Left renal pelvis (tissue), 4 donors: ENCODE data around the gene UNCX. TPM values are rescaled to one million over a fixed set of nuclear protein-coding genes. Genes with fewer than 3 reads are reported as not detected.

Source experiments
- DNase-seq, 4 donors: peaks; one replicate each; pipeline ENCODE4 v3.0.0-alpha.2; 2013; ENCODE audit warnings: low read depth in 4 of 4, low spot score in 3 of 4
- polyA plus RNA-seq, 4 donors: library from polyadenylated mRNA; unstranded; fragments of 120-200 nt; gene quantifications; one replicate each; pipeline ENCODE4 v1.2.1, GENCODE V29; 2013; ENCODE audit not compliant: insufficient read length in 4 of 4

The UNCX gene
- polyA plus RNA-seq, 4 donors: 5.8 to 17.3 (median 8.3) TPM

DNA sequence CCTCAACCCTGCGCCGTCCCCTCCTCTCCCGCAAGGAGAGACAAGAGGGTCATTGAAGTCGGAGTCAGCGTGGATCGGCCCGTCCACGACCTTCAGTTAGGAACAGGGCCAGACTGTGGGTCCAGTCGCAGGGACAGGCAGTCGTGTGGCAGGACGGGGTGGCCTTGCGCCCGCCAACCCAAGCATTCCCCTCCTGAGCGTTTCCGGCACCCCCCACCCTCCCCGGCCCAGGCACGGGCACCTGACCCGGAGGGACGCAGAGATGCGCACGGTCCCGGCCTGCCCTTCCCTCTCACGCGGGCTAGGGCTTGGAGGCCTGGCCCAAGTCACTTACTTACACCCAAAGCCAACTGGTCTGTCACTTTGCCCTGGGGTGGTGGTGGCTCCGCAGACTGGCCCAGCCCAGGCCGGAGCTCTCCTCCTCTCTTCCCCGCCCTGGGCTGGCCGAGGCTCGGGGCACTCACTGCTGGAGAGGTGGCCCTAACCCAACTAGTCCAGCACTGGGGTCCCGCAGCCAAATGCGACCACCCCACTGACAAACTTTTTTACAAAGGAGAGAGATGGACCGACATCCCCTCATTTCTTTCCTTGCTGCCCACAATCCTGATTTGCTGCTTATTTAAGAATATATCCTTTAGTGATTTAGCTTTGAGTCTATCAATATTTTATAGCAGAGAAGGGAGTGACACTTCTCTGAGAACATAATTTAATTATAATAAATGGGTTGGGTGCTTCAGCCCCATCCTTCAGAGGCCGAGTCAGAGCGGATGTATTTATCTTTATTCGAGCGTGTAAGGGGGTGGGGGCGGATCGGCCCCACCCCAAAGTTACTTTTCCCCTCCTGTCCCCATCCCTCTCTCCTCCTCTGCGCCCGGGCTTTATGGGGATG is 1.2 kb upstream of the UNCX start:
- DNase-seq: no peak

DNA sequence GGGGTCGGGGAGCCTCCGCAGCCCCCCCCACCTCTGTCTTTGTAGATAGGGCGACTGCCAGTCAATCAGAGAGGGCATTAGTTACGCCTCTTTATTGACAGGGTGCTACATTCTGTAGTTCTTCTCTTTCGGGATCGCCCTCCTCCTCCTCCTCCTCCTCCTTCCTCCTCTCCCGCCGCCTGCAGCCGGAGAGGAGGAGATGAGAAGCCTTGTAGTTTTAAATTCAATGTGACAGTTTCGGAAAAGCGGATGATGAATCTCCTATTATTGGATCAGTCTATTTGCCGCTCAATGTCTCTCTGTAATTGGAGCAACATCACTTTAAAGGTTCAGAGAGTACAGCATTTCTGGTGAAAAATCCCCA is 587 bp upstream of the UNCX start:
- no peak for DNase-seq

DNA sequence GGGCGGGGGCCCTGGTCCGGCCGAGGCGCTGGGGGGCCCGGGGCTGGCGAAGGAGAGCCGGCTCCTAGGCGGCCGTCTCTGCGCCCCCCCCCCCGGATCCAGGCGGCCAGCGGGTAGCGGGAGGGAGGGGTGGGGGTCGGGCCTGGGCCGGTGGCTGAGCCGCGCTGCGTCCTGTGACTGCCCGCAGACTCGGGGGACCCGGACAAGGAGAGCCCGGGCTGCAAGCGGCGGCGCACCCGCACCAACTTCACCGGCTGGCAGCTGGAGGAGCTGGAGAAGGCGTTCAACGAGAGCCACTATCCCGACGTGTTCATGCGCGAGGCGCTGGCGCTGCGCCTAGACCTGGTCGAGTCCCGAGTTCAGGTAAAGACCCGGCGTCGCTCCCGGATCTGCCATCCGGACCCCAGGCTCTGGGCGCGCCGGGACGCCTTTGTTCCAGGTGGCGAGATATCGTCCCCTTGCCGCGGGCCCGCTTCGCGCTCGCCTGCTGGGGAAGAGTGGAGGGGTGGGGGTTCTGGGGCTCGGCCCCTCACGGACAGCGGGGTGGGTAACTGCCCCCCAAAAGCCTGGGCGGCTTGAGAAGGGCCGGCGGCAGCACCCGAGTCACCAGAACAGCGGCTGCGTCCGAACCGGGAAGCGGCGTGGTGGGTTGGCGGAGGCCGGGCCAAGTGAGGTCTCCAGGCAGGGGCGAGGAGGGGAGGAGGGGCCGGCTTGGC is 819 bp downstream of the UNCX start:
- no peak for DNase-seq

DNA sequence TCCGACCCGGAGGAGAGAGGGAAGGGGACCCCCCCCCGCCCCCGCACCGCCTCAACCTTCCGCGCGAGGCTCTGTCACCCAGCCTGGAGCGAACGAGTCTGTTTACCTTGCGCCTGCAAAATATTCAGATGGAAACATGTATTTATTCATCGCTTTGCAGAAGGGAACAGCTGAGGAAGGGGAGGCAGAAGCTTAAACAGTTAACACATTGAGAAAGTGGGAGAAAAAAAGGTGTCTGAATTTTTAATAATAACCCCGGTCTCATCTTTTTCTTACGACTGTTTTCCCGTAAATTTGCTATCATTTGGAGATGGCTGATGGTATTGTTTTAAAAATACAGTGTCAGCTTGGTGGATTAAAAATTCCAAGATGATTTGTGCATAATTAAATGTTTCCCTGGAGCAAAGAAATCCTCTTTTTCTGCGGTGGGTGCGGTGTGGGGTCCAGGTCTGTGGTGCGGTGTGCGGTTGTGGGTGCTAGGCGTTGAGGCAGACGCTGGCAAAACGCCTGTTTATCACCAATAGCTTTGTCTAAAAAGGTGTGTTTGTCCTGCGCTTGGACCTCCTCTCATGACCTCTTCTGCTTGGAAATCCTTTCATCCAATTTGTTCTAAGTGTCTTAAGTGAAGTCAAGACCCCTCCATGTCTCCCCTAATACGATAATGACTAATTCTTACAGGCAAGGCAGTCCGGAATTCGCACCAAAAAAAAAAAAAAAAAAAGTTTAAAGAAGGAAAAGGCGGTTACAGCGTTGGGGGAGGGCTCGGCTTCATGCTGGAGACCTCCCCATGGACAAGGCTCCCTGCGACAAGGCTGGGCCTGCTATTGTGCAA is 1.6 kb downstream of the UNCX start:
- no peak for DNase-seq

DNA sequence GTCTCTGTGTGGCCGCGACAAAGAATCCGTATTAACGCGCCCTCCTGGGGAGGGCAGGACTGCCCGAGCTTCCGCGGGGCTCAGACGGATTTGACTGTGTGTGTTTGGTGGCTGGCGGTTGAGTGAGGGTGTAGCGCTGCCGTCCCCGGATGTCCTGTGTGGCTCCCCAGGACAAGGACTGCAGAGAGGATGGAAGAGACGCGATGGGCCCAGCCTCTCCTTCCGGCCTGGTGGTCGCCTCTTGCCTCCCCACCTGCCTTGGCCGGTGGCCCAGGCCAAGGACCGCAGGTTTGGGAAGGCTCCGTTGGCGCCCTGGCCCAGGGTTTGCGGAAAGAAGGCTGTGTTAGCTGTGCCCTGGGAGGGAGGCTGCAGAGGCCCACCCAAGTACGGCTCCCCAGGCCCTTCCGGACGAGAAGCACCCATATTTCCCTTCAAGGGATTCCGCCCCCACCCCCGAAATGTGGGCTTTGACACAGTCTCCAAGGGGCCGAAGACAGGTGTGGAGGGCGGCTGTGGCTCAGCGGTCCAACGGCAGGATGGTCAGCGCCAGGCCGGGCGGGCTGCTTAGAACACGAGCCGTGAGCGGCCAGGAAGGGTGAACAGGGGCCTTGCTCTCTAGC is 2.3 kb downstream of the UNCX start:
- DNase-seq: no peak

DNA sequence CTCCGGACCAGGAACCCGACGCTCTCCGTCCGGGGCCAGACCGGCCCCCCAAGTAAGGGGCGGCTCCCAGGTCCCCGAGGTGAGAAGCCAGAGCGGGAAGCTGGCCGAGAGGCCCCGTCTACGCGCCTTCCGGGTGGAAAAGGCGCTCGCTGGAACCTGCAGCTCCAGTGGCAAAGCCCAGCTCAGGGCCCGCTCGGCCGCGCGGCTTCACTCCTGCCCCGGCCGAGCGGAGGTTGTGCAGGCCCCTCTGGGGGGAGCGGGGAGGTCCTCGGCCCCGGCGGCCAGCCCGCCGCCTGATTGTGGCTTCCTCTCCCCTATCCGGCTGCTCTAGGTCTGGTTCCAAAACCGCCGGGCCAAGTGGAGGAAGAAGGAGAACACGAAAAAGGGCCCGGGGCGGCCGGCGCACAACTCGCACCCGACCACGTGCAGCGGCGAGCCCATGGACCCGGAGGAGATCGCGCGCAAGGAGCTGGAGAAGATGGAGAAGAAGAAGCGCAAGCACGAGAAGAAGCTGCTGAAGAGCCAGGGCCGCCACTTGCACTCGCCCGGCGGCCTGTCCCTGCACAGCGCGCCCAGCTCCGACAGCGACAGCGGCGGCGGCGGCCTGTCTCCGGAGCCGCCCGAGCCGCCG is 2.9 kb downstream of the UNCX start:
- DNase-seq: no peak

DNA sequence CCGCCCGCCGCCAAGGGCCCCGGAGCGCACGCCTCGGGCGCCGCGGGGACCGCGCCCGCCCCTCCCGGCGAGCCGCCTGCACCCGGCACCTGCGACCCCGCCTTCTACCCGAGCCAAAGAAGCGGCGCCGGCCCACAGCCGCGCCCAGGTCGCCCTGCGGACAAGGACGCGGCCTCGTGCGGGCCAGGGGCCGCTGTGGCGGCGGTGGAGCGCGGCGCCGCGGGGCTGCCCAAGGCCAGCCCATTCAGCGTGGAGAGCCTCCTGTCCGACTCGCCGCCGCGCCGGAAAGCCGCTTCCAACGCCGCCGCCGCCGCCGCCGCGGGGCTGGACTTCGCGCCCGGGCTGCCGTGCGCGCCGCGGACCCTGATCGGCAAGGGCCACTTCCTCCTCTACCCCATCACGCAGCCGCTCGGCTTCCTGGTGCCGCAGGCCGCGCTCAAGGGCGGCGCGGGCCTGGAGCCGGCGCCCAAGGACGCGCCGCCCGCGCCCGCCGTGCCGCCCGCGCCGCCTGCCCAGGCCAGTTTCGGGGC is 3.5 kb downstream of the UNCX start:
- DNase-seq: no peak

DNA sequence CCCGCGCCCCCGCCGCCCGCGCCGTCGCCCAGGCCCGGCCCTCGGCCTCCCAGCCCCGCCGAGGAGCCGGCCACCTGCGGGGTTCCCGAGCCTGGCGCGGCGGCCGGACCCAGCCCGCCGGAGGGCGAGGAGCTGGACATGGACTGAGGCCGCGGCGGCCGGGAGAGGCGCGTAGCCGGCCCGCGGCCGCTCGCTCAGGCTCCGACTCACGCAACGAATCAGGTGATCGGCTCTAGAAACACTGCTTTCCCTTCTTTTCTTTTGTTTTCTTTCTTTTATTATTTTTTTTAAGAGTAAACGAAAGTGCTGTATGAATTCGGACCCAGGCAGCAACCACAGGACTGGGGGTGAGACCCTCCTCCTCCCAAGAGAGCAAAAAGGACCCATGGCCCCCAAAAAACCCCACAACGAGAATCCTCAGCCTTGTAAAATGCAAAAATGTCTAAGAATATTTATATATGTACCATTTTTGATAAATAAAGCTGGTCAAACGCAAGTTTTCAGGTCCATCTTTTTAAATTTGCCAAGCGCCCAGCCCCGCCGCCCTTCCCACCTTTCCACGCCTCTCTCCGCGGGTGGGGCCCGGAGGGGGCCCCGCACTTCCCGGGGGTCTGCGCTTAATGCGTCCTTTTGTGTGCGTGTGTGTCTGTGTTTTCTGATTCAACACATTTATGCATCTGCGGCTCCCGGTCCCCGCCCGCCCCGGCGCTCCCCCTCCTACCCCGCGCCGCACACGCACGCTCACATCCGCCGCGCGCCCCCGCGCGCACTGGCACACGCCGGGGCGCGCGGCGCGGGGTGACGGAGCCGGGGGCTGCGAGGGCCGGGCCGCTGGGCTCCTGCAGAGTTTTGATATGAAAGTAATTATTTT is 4.4 kb downstream of the UNCX start:
- DNase-seq: no peak

DNA sequence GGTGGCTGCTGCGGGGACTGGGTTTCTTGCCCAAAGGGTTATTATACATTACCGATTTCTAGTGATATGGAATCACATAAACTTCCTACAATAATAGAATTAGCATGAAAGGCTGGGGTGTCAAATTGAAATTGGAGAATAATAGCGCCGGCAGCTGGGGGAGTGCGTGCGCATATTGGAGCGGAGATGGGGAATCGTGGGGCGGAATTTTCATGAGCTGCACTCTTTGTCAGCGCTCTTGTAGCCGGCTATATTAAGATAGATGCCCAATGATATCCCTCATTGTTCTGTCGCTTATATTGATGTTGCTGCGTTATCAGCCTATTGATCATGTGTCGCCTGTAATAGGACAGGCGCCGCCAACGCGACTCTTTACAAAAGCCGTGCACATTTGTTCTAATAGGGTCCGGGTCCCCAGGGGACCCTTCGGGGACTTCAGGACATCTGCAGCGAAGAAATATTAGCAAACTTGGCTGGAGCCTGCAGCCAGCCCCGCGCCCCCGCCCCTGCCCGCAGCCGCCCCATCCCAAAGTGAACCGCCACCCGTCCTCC is 5.1 kb downstream of the UNCX start:
- no peak for DNase-seq

DNA sequence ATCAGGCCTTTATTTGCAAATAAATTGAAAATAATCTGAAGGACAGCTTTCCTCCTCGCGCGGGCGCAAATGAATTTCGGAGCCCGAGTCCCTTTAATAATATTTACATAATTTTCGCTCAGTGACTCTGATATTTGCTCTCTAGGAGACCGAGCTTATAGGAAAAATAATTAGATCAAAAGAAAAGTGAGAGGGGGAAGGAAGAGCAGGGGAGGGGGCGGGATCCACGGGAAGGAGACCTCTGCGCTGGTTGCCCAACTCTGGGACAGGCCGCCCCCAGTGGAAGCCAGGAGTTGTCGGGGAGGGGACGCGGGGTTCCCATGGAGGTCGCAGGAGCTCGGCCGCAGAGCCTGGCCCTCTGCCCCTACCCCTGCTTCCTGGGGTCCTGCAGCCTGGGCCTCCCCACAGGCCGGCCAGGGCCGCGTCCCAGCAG is 5.8 kb downstream of the UNCX start:
- DNase-seq: no peak

DNA sequence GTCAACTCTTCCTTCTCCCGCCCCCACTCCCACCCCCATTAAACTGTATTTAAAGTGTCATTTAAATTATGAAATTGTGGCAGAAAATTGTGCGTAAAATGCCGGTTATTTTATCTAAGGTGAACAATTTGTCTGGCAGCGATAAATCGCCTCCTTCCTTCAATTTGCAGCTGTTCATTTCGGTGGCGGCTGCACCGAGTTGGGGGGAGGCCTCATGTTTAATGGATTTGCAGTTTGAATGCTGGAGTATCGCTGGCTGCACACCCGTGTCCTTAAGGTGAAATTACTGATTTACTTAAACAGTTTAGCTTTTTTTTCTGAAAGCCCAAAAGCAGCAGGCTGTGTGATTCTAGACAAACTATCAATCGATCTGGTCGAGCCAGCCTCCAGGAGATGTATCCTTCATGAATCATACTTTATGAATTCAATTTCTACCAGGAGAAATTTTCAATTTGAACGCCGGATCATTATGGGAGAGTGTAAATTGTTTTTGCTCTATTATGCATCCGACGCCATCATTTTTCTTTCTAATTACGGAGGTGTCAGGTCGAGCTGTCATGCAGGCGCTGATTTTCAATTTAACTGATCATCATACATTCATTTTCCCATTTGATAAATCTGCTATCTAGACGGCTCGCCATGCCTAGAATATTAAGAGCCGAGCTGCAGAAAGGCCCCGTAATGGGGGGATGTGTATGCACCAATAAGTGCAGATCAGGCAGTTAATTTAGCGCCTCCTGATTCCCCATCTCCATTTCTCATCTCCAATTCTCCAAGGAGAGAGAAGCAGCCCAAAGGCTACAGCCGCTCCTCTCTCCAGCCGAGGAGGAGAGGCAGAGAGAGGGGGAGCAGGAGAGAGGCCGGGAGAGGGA is 6.5 kb downstream of the UNCX start:
- DNase-seq: no peak

DNA sequence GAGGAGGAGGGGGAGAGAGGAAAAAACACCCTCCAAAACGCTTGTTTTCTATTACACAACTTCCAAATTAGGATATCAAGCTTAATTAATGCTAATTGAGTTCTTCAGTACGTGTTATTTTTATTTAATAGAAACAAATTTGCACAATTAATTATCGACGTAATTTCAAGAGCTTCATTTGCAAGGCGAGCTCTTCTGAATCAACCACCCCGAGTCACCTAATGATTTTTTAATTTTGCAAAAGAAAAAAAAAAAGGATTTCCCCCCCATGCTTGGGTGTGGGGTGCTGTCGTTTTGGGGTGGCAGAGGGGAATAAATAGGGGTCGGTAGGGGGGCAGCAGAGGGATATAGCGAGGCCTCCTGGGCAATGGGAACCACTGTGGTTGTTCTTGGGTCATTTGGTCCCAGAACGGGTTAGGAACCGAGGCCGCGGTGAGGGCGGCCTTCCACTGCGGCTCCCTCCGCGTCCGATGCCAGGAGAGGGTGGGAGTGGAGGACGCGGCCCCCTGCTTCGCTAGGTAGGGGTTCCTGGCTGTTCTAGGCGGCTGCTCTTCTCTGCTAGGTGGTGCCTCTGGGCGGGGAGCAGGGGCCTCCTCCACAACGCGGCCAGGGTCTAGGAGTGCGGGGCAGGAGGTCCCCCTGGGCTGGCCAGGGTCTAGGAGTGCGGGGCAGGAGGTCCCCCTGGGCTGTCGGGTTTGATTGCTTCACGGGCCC is 7.3 kb downstream of the UNCX start:
- no peak for DNase-seq

DNA sequence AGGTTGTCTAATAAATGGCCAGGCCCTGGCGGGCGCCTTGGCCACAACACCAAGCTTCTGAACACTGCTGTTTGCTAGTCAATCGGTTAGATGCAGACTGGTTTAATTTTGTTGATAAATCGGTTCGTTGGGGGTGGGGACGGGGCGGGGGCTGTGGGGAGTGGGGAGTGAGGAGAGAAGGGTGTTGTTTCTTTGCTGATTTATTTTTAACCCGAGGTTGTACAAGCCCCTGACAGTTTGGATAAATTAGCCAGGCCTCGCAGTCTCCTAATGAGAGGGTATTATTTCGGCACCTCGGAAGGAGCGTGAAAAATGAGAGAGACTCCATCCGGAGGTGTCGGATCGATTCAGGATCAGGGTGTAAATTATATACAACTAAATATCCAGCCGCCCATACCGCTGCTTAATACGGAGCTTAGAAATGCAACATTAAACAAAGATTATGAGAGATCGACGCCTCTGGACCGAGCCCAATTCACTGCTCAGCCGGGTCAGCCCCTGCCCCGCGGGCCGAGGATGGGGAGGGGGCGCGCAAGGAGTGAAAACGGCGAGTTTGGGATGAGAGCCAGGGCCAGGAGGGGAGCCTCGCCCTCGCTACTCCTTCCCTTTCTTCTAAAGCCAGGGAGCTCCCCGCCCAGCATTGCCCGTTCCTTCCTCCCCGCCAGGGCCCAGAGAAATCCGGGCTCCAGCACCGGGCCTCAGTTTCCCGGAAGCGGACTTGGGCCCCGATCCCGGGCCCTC is 8.0 kb downstream of the UNCX start:
- no peak for DNase-seq

DNA sequence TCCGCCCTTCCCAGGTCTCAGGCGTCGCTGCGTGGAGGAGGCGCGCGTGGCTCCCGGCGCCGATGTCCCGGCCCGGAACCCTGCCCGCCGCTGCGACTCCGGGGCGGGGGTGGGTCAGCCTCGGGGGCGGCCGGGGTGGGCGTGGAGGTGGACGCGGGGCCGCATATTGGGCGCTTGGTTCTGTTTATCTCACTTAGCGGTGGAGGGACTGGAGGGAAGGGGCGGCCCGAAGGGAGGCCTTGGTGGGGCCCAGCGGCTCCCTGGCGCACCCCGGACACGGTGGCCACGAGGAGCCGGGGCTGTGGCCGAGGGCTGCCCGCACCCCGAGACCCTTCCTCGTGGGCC is 8.6 kb downstream of the UNCX start:
- DNase-seq: no peak

DNA sequence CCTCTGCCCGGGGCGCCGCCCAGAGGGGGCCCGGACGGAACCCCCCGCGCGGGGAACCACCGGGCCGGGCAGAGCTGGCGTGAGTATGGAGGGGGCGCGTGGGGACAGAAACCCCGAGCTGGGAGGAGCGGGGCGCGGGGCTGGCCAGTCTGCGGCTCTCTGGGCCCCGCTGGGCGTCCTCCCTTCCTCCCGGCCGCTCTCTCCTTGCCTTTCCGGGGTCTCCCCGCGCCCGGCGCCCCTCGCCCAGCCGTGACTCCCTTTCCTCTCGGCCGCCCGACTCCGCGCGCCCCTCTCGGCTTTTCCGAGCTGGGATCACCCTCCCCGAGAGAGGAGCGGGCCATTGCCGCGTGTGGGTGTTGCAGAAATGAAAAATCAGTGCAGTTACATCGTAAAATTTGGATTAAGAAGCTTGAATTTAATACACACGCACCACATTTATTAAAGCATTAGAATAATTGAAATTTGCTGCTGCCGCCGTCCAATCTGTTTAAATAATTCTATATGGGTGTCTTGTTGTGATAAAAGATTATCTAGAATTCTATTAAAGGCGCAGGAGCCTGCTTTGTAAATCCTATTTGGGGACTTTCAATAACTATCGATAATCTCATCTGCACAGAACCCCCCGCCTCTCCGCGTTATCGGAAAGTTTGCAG is 9.1 kb downstream of the UNCX start:
- DNase-seq: no peak

DNA sequence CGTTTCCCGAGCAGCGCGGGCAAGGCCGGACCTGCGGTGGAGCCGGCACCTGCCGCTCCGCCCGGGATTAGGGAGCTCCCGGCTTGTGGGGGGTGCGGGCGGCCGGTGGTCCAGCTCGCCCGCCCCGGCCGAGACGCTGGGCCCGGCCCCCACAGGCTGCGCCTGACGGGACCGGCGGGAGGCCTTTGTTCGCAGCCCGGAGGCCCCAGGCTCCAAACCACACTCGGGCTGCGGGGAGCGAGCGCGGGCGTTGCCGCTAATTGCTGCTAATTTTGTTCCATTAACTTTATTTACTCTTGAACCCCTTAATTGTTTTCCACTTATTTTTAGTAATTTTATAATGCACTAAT is 9.6 kb downstream of the UNCX start:
- no peak for DNase-seq
